Colonic mucosa (tissue), 4 donors: ENCODE measurements around the gene PUS1. TPM values are rescaled to one million over a fixed set of nuclear protein-coding genes. Genes with fewer than 3 reads are reported as not detected.

Source experiments
- DNase-seq: peaks from one replicate; pipeline ENCODE4 v3.0.0-alpha.2; 2020
- H3K27ac ChIP-seq: fragments of 200-600 bp; one replicate; pipeline ENCODE4 v1.8.0; 2021
- H3K27me3 ChIP-seq: fragments of 200-600 bp; one replicate; pipeline ENCODE4 v1.8.0; 2021
- H3K36me3 ChIP-seq: fragments of 200-600 bp; one replicate; pipeline ENCODE4 v1.8.0; 2021
- H3K4me1 ChIP-seq: fragments of 200-600 bp; one replicate; pipeline ENCODE4 v1.8.0; 2021; ENCODE audit warnings: mild to moderate bottlenecking
- H3K4me3 ChIP-seq: fragments of 200-600 bp; one replicate; pipeline ENCODE4 v1.8.0; 2021
- H3K9ac ChIP-seq, 2 donors: one replicate each; pipeline ENCODE4 v1.7.0; 2013; ENCODE audit warnings: control low read depth in 2 of 2, low read depth in 2 of 2, low read length in 2 of 2
- H3K9me3 ChIP-seq: fragments of 200-600 bp; one replicate; pipeline ENCODE4 v1.8.0; 2021
- CTCF ChIP-seq: fragments of 200-600 bp; IDR thresholded peaks from one replicate; pipeline ENCODE4 v1.8.0; 2022; ENCODE audit warnings: antibody characterized with exemption, mild to moderate bottlenecking
- intact Hi-C: fragments of 100-400 bp; cut with DNase I; formaldehyde crosslinking; loops from one replicate; pipeline ENCODE4 v1.14.1; 2022
- total RNA-seq, 2 donors: library from RNA; stranded (reverse); fragmentation: NEBNext Ultra II Directional in 1 of 2; extraction: Animal tissue kit (Norgen Biotek cat#: 25700) in 1 of 2; gene quantifications; one replicate each; pipeline ENCODE4 v1.2.1, GENCODE V29; 2021
- donor health status: healthy.
- donor health status: DM: no; HTN: no; CAD: no.
- donor health status: DM: no; HTN: no; CAD: no.

The PUS1 gene
- total RNA-seq, 2 donors from 2014 or later, result 16.0 to 58.9 TPM

GRCh38 chr12:131929581-131930456 lies 743 bp downstream of the PUS1 start:
- Histone ChIP-seq H3K36me3 (peaks cover 4% of the 10 kb centered on the region), H3K9me3 (no peaks in the 10 kb centered on the region), H3K4me3 (peak overlapping the region; percentile 91), H3K27ac (peak overlapping the region; percentile 17), H3K27me3 (no peaks in the 10 kb centered on the region), H3K4me1 (peaks cover 6% of the 10 kb centered on the region), H3K9ac (peak overlapping the region; percentile 66 to 86)
- intact Hi-C loops, result no loop called here
- peak; percentile 44 for DNase-seq
- no peak for TF ChIP-seq CTCF

GRCh38 chr12:131930510-131930909 lies 1.4 kb downstream of the PUS1 start:
- H3K27ac ChIP-seq, result no peak overlapping the region
- no peaks in the 10 kb centered on the region for H3K27me3 ChIP-seq
- intact Hi-C loops, result no loop called here
- H3K4me3 ChIP-seq, result peak overlapping the region; percentile 91
- no peak for TF ChIP-seq CTCF
- H3K9ac ChIP-seq, result peak overlapping the region; percentile 22 to 86
- peaks cover 6% of the 10 kb centered on the region for H3K4me1 ChIP-seq
- H3K36me3 ChIP-seq, result peaks cover 4% of the 10 kb centered on the region
- DNase-seq, result no peak
- no peaks in the 10 kb centered on the region for H3K9me3 ChIP-seq

- TF ChIP-seq CTCF, result no peak
- no peak overlapping the region for H3K9ac ChIP-seq
- H3K27ac ChIP-seq, result no peak overlapping the region
- intact Hi-C loops, result no loop called here
- no peak for DNase-seq
- H3K27me3 ChIP-seq, result no peaks in the 10 kb centered on the region
- no peaks in the 10 kb centered on the region for H3K9me3 ChIP-seq
- no peak overlapping the region for H3K4me3 ChIP-seq
- H3K36me3 ChIP-seq, result peaks cover 4% of the 10 kb centered on the region
- peaks cover 6% of the 10 kb centered on the region for H3K4me1 ChIP-seq
Measured at GRCh38 chr12:131933387-131933786, 4.3 kb downstream of the PUS1 start.

GRCh38 chr12:131934535-131934934 lies 5.5 kb downstream of the PUS1 start:
- Histone ChIP-seq H3K4me3 (no peak overlapping the region), H3K36me3 (peaks cover 4% of the 10 kb centered on the region), H3K9ac (no peak overlapping the region), H3K9me3 (no peaks in the 10 kb centered on the region), H3K4me1 (peaks cover 6% of the 10 kb centered on the region), H3K27ac (no peak overlapping the region), H3K27me3 (no peaks in the 10 kb centered on the region)
- TF ChIP-seq CTCF, result no peak
- intact Hi-C loops, result no loop called here
- DNase-seq, result no peak

GRCh38 chr12:131938082-131938481 lies 9.0 kb downstream of the PUS1 start:
- Histone ChIP-seq H3K4me1 (no peaks in the 10 kb centered on the region), H3K4me3 (no peak overlapping the region), H3K9ac (no peak overlapping the region), H3K9me3 (no peaks in the 10 kb centered on the region), H3K27me3 (no peaks in the 10 kb centered on the region), H3K27ac (peak overlapping the region; percentile 73), H3K36me3 (no peaks in the 10 kb centered on the region)
- no peak for DNase-seq
- TF ChIP-seq CTCF, result no peak
- intact Hi-C loops, result no loop called here
